GM19452 (cell line): ENCODE measurements around the gene NMNAT3.
"Not testable (repeated sequence)": the region's sequence is repeated elsewhere in the genome, so short reads cannot be mapped to it uniquely, and the experiment has no call there.

Source experiments
- ATAC-seq: cut with Tn5 transposase; IDR thresholded peaks from one replicate; pipeline ENCODE4 v1.9.1; 2021; ENCODE audit not compliant: unreplicated experiment

NMNAT3 gene

GRCh38 chr3:139639662-139640061 is 38.1 kb downstream of the NMNAT3 start:
- ATAC-seq, result no peak

- ATAC-seq, result no peak
Observed at GRCh38 chr3:139638518-139638917, 39.3 kb downstream of the NMNAT3 start.

- ATAC-seq, result no peak
Observed at GRCh38 chr3:139636511-139636910, 41.3 kb downstream of the NMNAT3 start.

- no peak for ATAC-seq
Observed at GRCh38 chr3:139634111-139634635, 43.6 kb downstream of the NMNAT3 start.

GRCh38 chr3:139633511-139633910 is 44.3 kb downstream of the NMNAT3 start:
- ATAC-seq, result no peak

- ATAC-seq, result no peak
Observed at GRCh38 chr3:139630542-139630941, 47.2 kb downstream of the NMNAT3 start.

- ATAC-seq, result no peak
Observed at GRCh38 chr3:139629033-139629432, 48.7 kb downstream of the NMNAT3 start.

GRCh38 chr3:139627759-139628158 is 50.0 kb downstream of the NMNAT3 start:
- ATAC-seq, result no peak

- no peak for ATAC-seq
Observed at GRCh38 chr3:139620438-139620837, 57.3 kb downstream of the NMNAT3 start.

- no peak for ATAC-seq
Observed at GRCh38 chr3:139619484-139619883, 58.3 kb downstream of the NMNAT3 start.

GRCh38 chr3:139617672-139618268 is 60.0 kb downstream of the NMNAT3 start:
- no peak for ATAC-seq

GRCh38 chr3:139611528-139611927 is 66.2 kb downstream of the NMNAT3 start:
- no peak for ATAC-seq

- no peak for ATAC-seq
Observed at GRCh38 chr3:139610886-139611285, 66.9 kb downstream of the NMNAT3 start.

GRCh38 chr3:139608924-139609323 is 68.8 kb downstream of the NMNAT3 start:
- no peak for ATAC-seq

GRCh38 chr3:139608108-139608380 is 69.7 kb downstream of the NMNAT3 start:
- no peak for ATAC-seq

GRCh38 chr3:139607257-139608107 is 70.3 kb downstream of the NMNAT3 start:
- ATAC-seq, result no peak

- ATAC-seq, result no peak
Observed at GRCh38 chr3:139602003-139602402, 75.8 kb downstream of the NMNAT3 start.

GRCh38 chr3:139601191-139601961 is 76.4 kb downstream of the NMNAT3 start:
- no peak for ATAC-seq

- ATAC-seq, result no peak
Observed at GRCh38 chr3:139597947-139598346, 79.8 kb downstream of the NMNAT3 start.

GRCh38 chr3:139591186-139591585 is 86.6 kb downstream of the NMNAT3 start:
- ATAC-seq, result not testable (repeated sequence)

- ATAC-seq, result no peak
Observed at GRCh38 chr3:139588450-139588849, 89.3 kb downstream of the NMNAT3 start.

GRCh38 chr3:139587797-139588196 is 90.0 kb downstream of the NMNAT3 start:
- no peak for ATAC-seq
